Suppressor macrophage (primary cell): ENCODE results near the gene PINLYP.
A peak's percentile ranks its signal among the peaks of the same experiment; 100 is the strongest.

ENCODE experiments used
- DNase-seq, 4 experiments: peaks; one replicate each; pipeline ENCODE4 v3.0.0-alpha.2; 2020 to 2022

The PINLYP gene

GRCh38 chr19:43606569-43607229 lies 31.1 kb downstream of the PINLYP start:
- DNase-seq = no peak

GRCh38 chr19:43607238-43608205 lies 31.9 kb downstream of the PINLYP start:
- no peak for DNase-seq

- no peak for DNase-seq
Measured at GRCh38 chr19:43609872-43610271, 34.3 kb downstream of the PINLYP start.

- no peak for DNase-seq
Measured at GRCh38 chr19:43610493-43610892, 34.9 kb downstream of the PINLYP start.

- no peak for DNase-seq
Measured at GRCh38 chr19:43611788-43612187, 36.2 kb downstream of the PINLYP start, which contains the start of gene SRRM5. TSS of gene SRRM5 (plus strand) at chr19:43612088. CDS start at chr19:43612122, 34 bp downstream.

GRCh38 chr19:43612374-43612773 lies 36.8 kb downstream of the PINLYP start:
- no peak for DNase-seq

- DNase-seq = no peak
Measured at GRCh38 chr19:43616306-43616705, 40.7 kb downstream of the PINLYP start.

- no peak for DNase-seq
Measured at GRCh38 chr19:43616954-43617353, 41.4 kb downstream of the PINLYP start.

GRCh38 chr19:43618921-43619261 lies 43.3 kb downstream of the PINLYP start:
- peak in 1 of 4 experiments; percentile 50 for DNase-seq

- peak; percentile 87 to 96 (median 94) for DNase-seq
Measured at GRCh38 chr19:43619262-43620060, 43.9 kb downstream of the PINLYP start, which contains the start of gene ZNF428. TSS of gene ZNF428 (minus strand) at chr19:43619629. CDS start at chr19:43614304, 5,325 bp downstream.

GRCh38 chr19:43620061-43621001 lies 44.7 kb downstream of the PINLYP start:
- DNase-seq = no peak

GRCh38 chr19:43622070-43622469 lies 46.5 kb downstream of the PINLYP start:
- no peak for DNase-seq

- DNase-seq = no peak
Measured at GRCh38 chr19:43622956-43623355, 47.4 kb downstream of the PINLYP start.

- no peak for DNase-seq
Measured at GRCh38 chr19:43623889-43624670, 48.5 kb downstream of the PINLYP start.

- DNase-seq = peak; percentile 50 to 81 (median 60)
Measured at GRCh38 chr19:43624933-43625332, 49.3 kb downstream of the PINLYP start.

GRCh38 chr19:43625918-43626579 lies 50.4 kb downstream of the PINLYP start:
- DNase-seq = peak; percentile 42 to 75 (median 51)

GRCh38 chr19:43626838-43627237 lies 51.2 kb downstream of the PINLYP start:
- DNase-seq = no peak

GRCh38 chr19:43628646-43629326 lies 53.2 kb downstream of the PINLYP start:
- DNase-seq = no peak

GRCh38 chr19:43631491-43631890 lies 55.9 kb downstream of the PINLYP start:
- no peak for DNase-seq
